SK-N-SH (cell line): ENCODE results near the gene ELMO1.

Source experiments
- EP300 ChIP-seq, 2 experiments: IDR thresholded peaks; 2 replicates each; pipeline versions ENCODE4 v1.4.0 to v1.6.1; 2012; ENCODE audit warnings: borderline replicate concordance in 1 of 2, low read depth in 1 of 2, low read length in 1 of 2
- EZH2phosphoT487 ChIP-seq: fragments of 200-600 bp; sonication (generic); IDR thresholded peaks from 2 replicates; pipeline ENCODE4 v1.6.1; 2017; ENCODE audit warnings: low read depth, mixed run types, mild to moderate bottlenecking, antibody characterized with exemption, moderate library complexity, borderline replicate concordance
- FOXM1 ChIP-seq: IDR thresholded peaks from 2 replicates; pipeline ENCODE4 v1.4.0; 2012; ENCODE audit warnings: low read depth, mild to moderate bottlenecking
- JUND ChIP-seq: IDR thresholded peaks from 2 replicates; pipeline ENCODE4 v1.4.0; 2012
- MXI1 ChIP-seq: IDR thresholded peaks from 2 replicates; pipeline ENCODE4 v1.6.1; 2012; ENCODE audit warnings: mild to moderate bottlenecking, low read depth, low read length, improper control_type of control experiment
- NRF1 ChIP-seq: IDR thresholded peaks from 2 replicates; pipeline ENCODE4 v1.6.1; 2012; ENCODE audit warnings: low read depth, mild to moderate bottlenecking, low read length
- POLR2AphosphoS5 ChIP-seq: IDR thresholded peaks from 2 replicates; pipeline ENCODE4 v1.6.1; 2012; ENCODE audit warnings: low read depth, low read length
- RFX5 ChIP-seq: IDR thresholded peaks from 2 replicates; pipeline ENCODE4 v1.6.1; 2012; ENCODE audit warnings: mild to moderate bottlenecking, improper control_type of control experiment, low read length
- RXRA ChIP-seq: IDR thresholded peaks from 2 replicates; pipeline ENCODE4 v1.4.0; 2012; ENCODE audit warnings: low read depth, mild to moderate bottlenecking, borderline replicate concordance
- SMC3 ChIP-seq: IDR thresholded peaks from 2 replicates; pipeline ENCODE4 v1.6.1; 2012; ENCODE audit warnings: low read depth, low read length, improper control_type of control experiment
- TF ChIP-seq, protein P1 (sequence below): fragments of 200-600 bp; sonication (generic); IDR thresholded peaks from 2 replicates; pipeline ENCODE4 v1.6.1; 2017; ENCODE audit warnings: antibody characterized with exemption, mild to moderate bottlenecking, moderate library complexity
- TF ChIP-seq, protein P2 (sequence below): IDR thresholded peaks from 2 replicates; pipeline ENCODE4 v1.4.0; 2012; ENCODE audit warnings: low read depth

DNA sequence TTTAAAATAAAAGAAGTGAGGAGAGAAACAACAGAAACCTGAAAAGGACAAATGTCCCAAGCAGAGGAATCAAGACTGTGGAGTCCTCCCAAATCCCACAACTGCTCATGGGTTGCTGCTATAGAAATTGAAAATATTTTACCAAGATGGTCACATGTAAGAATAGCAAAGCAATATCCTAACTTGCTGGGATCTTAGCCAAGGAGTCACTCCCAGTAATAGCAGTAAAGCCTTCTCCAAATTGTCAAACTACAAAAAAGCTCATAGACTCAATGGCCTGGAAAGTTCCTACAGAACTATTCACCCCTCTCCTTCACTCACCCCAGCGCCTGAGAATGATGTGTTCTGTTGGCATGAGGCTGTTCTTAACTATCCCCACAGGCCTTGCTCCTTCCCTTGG is 186.5 kb downstream of the ELMO1 start:
- TF ChIP-seq POLR2AphosphoS5 (no peak), EZH2phosphoT487 (no peak), RXRA (no peak), SMC3 (no peak), NRF1 (no peak), RFX5 (no peak), MXI1 (no peak), JUND (no peak), FOXM1 (no peak), EP300 (IDR thresholded peaks at IDR 0.05; ENCODE audit: borderline replicate concordance in 1 of 2, low read depth in 1 of 2, low read length in 1 of 2) (no peak)
- TF ChIP-seq, protein P1, sequence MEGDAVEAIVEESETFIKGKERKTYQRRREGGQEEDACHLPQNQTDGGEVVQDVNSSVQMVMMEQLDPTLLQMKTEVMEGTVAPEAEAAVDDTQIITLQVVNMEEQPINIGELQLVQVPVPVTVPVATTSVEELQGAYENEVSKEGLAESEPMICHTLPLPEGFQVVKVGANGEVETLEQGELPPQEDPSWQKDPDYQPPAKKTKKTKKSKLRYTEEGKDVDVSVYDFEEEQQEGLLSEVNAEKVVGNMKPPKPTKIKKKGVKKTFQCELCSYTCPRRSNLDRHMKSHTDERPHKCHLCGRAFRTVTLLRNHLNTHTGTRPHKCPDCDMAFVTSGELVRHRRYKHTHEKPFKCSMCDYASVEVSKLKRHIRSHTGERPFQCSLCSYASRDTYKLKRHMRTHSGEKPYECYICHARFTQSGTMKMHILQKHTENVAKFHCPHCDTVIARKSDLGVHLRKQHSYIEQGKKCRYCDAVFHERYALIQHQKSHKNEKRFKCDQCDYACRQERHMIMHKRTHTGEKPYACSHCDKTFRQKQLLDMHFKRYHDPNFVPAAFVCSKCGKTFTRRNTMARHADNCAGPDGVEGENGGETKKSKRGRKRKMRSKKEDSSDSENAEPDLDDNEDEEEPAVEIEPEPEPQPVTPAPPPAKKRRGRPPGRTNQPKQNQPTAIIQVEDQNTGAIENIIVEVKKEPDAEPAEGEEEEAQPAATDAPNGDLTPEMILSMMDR = no peak
- TF ChIP-seq, protein P2, sequence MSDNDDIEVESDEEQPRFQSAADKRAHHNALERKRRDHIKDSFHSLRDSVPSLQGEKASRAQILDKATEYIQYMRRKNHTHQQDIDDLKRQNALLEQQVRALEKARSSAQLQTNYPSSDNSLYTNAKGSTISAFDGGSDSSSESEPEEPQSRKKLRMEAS = no peak
